Thoracic aorta (tissue), 2 donors: Measurements from ENCODE around the gene ZBTB4. TPM values are rescaled to one million over a fixed set of nuclear protein-coding genes. Genes with fewer than 3 reads are reported as not detected.
"Not testable (repeated sequence)": the region's sequence is repeated elsewhere in the genome, so short reads cannot be mapped to it uniquely, and the experiment has no call there.

Experiments
- ATAC-seq: fragments of 150-250 bp; one replicate; pipeline ENCODE4 v1.8.0; 2017; ENCODE audit warnings: low read depth; ENCODE audit not compliant: insufficient number of reproducible peaks, low FRiP score
- DNase-seq: peaks from one replicate; pipeline ENCODE4 v3.0.0-alpha.2; 2020; ENCODE audit warnings: low spot score
- H3K27ac ChIP-seq, 2 donors: fragments of 200-600 bp; sonication (generic); 1 replicate in 1 of 2; 2 replicates in 1 of 2; pipeline ENCODE4 v1.5.1; 2016; ENCODE audit warnings: mild to moderate bottlenecking in 2 of 2, moderate library complexity in 2 of 2
- H3K27me3 ChIP-seq: fragments of 200-600 bp; sonication (generic); replicated peaks from 2 replicates; pipeline ENCODE4 v1.6.0; 2016; ENCODE audit warnings: mild to moderate bottlenecking; ENCODE audit not compliant: insufficient read depth
- H3K36me3 ChIP-seq: fragments of 200-600 bp; sonication (generic); one replicate; pipeline ENCODE4 v1.5.1; 2016
- H3K4me1 ChIP-seq, 2 donors: fragments of 200-600 bp; sonication (generic); 1 replicate in 1 of 2; 2 replicates in 1 of 2; pipeline versions ENCODE4 v1.5.1 to v1.6.0; 2016; ENCODE audit warnings: low read depth in 2 of 2, mild to moderate bottlenecking in 1 of 2; ENCODE audit not compliant: control insufficient read depth in 1 of 2
- H3K4me3 ChIP-seq: fragments of 200-600 bp; sonication (generic); 2 replicates; pipeline ENCODE4 v1.5.1; 2016; ENCODE audit warnings: mild to moderate bottlenecking
- H3K9me3 ChIP-seq: fragments of 200-600 bp; sonication (generic); 2 replicates; pipeline ENCODE4 v1.5.1; 2016
- CTCF ChIP-seq: fragments of 200-600 bp; sonication (generic); IDR thresholded peaks from one replicate; pipeline ENCODE4 v1.5.1; 2019; ENCODE audit warnings: antibody characterized with exemption
- total RNA-seq, 2 donors: library from RNA; depleted of rRNA; stranded (reverse); fragments of >200 nt; gene quantifications; one replicate each; pipeline versions ENCODE4 v1.1.0 to v1.2.3, GENCODE V29; 2016

Gene ZBTB4
- total RNA-seq, 2 donors from 2014 or later: 56.2 to 72.3 TPM

- no peak for TF ChIP-seq CTCF
- no peak overlapping the region for H3K27ac ChIP-seq
- H3K4me1 ChIP-seq: peaks cover 31 to 66% of the 10 kb centered on the region in 2 donors
- no peaks in the 10 kb centered on the region for H3K9me3 ChIP-seq
- H3K4me3 ChIP-seq: peak overlapping the region; percentile 83
- no peaks in the 10 kb centered on the region for H3K36me3 ChIP-seq
- DNase-seq (no peak), ATAC-seq (no peak)
- no peaks in the 10 kb centered on the region for H3K27me3 ChIP-seq
Observed at GRCh38 chr17:7486181-7486580, 6.8 kb upstream of the ZBTB4 start.

GRCh38 chr17:7484919-7485377 is 5.5 kb upstream of the ZBTB4 start:
- H3K27me3 ChIP-seq: no peaks in the 10 kb centered on the region
- TF ChIP-seq CTCF: no peak
- ATAC-seq (no peak), DNase-seq (no peak)
- H3K4me3 ChIP-seq: peak overlapping the region; percentile 83
- no peaks in the 10 kb centered on the region for H3K9me3 ChIP-seq
- peaks cover 35 to 64% of the 10 kb centered on the region in 2 donors for H3K4me1 ChIP-seq
- H3K27ac ChIP-seq: peak overlapping the region; percentile 62 to 66
- no peaks in the 10 kb centered on the region for H3K36me3 ChIP-seq

- TF ChIP-seq CTCF: no peak
- peak; percentile 83 for ATAC-seq
- peak; percentile 88 for DNase-seq
- H3K27ac ChIP-seq: peak within 1 kb of the TSS; percentile 99 to 100
- peak within 1 kb of the TSS; percentile 83 for H3K4me3 ChIP-seq
- H3K36me3 ChIP-seq: no peaks in the 10 kb centered on the region
- H3K4me1 ChIP-seq: peaks cover 36 to 66% of the 10 kb centered on the region in 2 donors
- H3K9me3 ChIP-seq: no peaks in the 10 kb centered on the region
- no peaks in the 10 kb centered on the region for H3K27me3 ChIP-seq
Observed at GRCh38 chr17:7484067-7484918, 4.9 kb upstream of the ZBTB4 start, which contains the start of gene POLR2A. TSS of gene POLR2A (plus strand) at chr17:7484366.

- Histone ChIP-seq H3K36me3 (no peaks in the 10 kb centered on the region), H3K27me3 (no peaks in the 10 kb centered on the region), H3K27ac (peak overlapping the region; percentile 99 to 100), H3K4me1 (peaks cover 32 to 59% of the 10 kb centered on the region in 2 donors), H3K9me3 (no peaks in the 10 kb centered on the region), H3K4me3 (peak overlapping the region; percentile 83)
- no peak for TF ChIP-seq CTCF
- DNase-seq (peak; percentile 93), ATAC-seq (peak; percentile 74)
Observed at GRCh38 chr17:7483255-7484066, 4.0 kb upstream of the ZBTB4 start.

- H3K27me3 ChIP-seq, DNase-seq, H3K36me3 ChIP-seq, ATAC-seq, H3K9me3 ChIP-seq: not testable (repeated sequence)
- Histone ChIP-seq H3K27ac (peak overlapping the region; percentile 99 to 100), H3K4me3 (peak overlapping the region; percentile 83), H3K4me1 (peaks cover 30 to 53% of the 10 kb centered on the region in 2 donors)
Observed at GRCh38 chr17:7482742-7483088, 3.3 kb upstream of the ZBTB4 start.

GRCh38 chr17:7481842-7482741 is 2.7 kb upstream of the ZBTB4 start:
- not testable (repeated sequence) for H3K36me3 ChIP-seq, ATAC-seq, H3K27me3 ChIP-seq, DNase-seq, H3K4me3 ChIP-seq, H3K9me3 ChIP-seq
- Histone ChIP-seq H3K27ac (peak overlapping the region in 1 of 2 donors; percentile 99), H3K4me1 (peaks cover 29 to 52% of the 10 kb centered on the region in 2 donors)

- H3K36me3 ChIP-seq, H3K27me3 ChIP-seq, H3K9me3 ChIP-seq, ATAC-seq, DNase-seq: not testable (repeated sequence)
- Histone ChIP-seq H3K4me1 (peaks cover 29 to 52% of the 10 kb centered on the region in 2 donors), H3K27ac (peak within 1 kb of the TSS; percentile 99 to 100), H3K4me3 (peak within 1 kb of the TSS; percentile 99)
Observed at GRCh38 chr17:7481275-7481674, 1.8 kb upstream of the ZBTB4 start, which contains the start of gene SLC35G6. TSS of gene SLC35G6 (plus strand) at chr17:7481446. CDS start at chr17:7481517, 71 bp downstream.
